ENCODE data around the gene DSG2. TPM values are rescaled to one million over a fixed set of nuclear protein-coding genes. Genes with fewer than 3 reads are reported as not detected.

DSG2 gene
- polyA plus RNA-seq, 3 donors = not detected

DNA sequence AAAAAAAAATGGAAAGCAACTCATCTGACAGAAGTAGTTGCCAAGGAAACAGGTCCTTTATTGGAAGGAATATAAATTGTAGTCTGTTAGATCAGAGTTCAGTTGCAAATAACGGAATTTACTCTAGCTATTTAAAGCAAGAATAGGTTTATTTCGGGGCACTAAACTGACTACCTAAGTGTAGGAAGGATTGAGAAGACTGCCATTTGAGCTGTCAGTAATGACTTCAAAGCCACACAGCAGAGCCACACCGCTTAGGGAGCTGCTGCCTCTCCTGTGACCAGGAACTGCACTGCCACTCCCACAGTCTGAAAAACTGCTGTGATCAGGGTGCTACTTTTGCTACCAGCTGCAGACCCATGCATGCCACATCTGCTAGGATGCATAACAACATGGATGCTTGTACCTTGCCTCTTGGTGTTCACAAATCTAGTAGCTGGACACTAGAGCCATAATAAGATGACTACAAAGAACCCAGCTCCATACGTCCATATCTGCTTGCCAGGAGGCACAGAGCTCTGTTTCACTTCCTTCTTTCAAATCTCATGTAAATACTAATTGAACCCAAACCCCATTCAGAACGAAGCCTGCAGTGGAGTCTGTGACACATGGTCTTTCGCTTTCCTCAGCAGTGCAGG, 2.2 kb downstream of the DSG2 start:
- 0% methylated on average over 2 of the region's 6 CpGs for WGBS (ENCODE audit: insufficient coverage)

DNA sequence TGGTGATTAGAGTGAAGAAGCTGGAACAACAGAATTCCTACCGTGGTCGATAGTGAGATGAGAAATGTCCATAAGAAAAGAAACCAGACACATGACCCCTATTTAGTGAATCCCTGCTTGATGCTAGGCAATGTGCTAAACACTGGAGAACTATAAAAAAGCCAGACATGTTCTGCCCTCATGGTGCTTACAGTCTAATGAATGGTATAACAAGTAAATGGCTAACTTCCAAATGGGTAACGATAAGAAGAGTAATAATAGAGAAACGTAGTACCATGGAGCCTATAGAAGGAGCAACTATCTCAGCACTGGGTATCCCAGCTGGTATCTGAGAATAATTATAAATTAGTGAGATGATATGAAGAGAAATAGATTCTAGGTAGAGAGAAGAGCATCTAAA, 5.0 kb downstream of the DSG2 start:
- WGBS (ENCODE audit: insufficient coverage) = 92% methylated on average over 2 of the region's 4 CpGs
- TF ChIP-seq, protein P1, sequence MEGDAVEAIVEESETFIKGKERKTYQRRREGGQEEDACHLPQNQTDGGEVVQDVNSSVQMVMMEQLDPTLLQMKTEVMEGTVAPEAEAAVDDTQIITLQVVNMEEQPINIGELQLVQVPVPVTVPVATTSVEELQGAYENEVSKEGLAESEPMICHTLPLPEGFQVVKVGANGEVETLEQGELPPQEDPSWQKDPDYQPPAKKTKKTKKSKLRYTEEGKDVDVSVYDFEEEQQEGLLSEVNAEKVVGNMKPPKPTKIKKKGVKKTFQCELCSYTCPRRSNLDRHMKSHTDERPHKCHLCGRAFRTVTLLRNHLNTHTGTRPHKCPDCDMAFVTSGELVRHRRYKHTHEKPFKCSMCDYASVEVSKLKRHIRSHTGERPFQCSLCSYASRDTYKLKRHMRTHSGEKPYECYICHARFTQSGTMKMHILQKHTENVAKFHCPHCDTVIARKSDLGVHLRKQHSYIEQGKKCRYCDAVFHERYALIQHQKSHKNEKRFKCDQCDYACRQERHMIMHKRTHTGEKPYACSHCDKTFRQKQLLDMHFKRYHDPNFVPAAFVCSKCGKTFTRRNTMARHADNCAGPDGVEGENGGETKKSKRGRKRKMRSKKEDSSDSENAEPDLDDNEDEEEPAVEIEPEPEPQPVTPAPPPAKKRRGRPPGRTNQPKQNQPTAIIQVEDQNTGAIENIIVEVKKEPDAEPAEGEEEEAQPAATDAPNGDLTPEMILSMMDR (IDR thresholded peaks at IDR 0.05) = no peak
- peaks cover 21% of the 10 kb centered on the region in 2 donors for H3K27me3 ChIP-seq (ENCODE audit: control insufficient read depth in 2 of 2, insufficient read depth in 2 of 2, low read length in 2 of 2)
- H3K4me2 ChIP-seq (replicated peaks; ENCODE audit: extremely low read depth, low read length, poor library complexity, severe bottlenecking) = no peak overlapping the region
- Mint-ChIP-seq H3K9me3 (peaks cover 0 to 5% (median 2%) of the 10 kb centered on the region in 7 donors), H3K36me3 (peaks cover 2 to 8% of the 10 kb centered on the region in 2 donors), H3K4me3 (no peak overlapping the region), H3K27me3 (ENCODE audit: low read depth in 3 of 3) (peaks cover 15 to 21% (median 17%) of the 10 kb centered on the region in 3 donors), H3K27ac (no peak overlapping the region), H3K4me1 (peaks cover 16% of the 10 kb centered on the region)
- no peaks in the 10 kb centered on the region for H3K36me3 ChIP-seq (replicated peaks in 1 of 2; ENCODE audit: control insufficient read depth in 1 of 2, insufficient read depth in 2 of 2, low read length in 2 of 2)
- H3K9ac ChIP-seq (ENCODE audit: insufficient read depth, low read length, poor library complexity, severe bottlenecking) = no peak overlapping the region
- DNase-seq = no peak
- no peak overlapping the region for H2AFZ ChIP-seq (ENCODE audit: insufficient read depth, low read depth, low read length, poor library complexity, severe bottlenecking)
- no peaks in the 10 kb centered on the region for H3K79me2 ChIP-seq (ENCODE audit: insufficient read depth, low read length)
- H3K4me1 ChIP-seq (ENCODE audit: control insufficient read depth in 1 of 2, insufficient read depth in 2 of 2, low read length in 2 of 2) = peaks cover 6 to 8% of the 10 kb centered on the region in 2 donors
- H3K9me3 ChIP-seq (replicated peaks in 1 of 2; ENCODE audit: control insufficient read depth in 1 of 2, insufficient read depth in 1 of 2, low read length in 2 of 2) = no peaks in the 10 kb centered on the region
- H3K4me3 ChIP-seq (replicated peaks in 1 of 3; ENCODE audit: low read depth in 2 of 3, low read length in 3 of 3) = no peak overlapping the region
- no peak overlapping the region for H3K27ac ChIP-seq (ENCODE audit: low read depth in 1 of 2, low read length in 2 of 2)
- intact Hi-C loops (cut with micrococcal nuclease) = no loop called here
- no peaks in the 10 kb centered on the region for H4K20me1 ChIP-seq (ENCODE audit: insufficient read depth, low read length)

More for the DNA sequence above, 2.2 kb downstream of the DSG2 start:
- no peak overlapping the region for H3K27ac ChIP-seq (ENCODE audit: low read depth in 1 of 2, low read length in 2 of 2)
- H3K27me3 ChIP-seq (ENCODE audit: control insufficient read depth in 2 of 2, insufficient read depth in 2 of 2, low read length in 2 of 2) = peaks cover 37 to 48% of the 10 kb centered on the region in 2 donors
- H3K4me3 ChIP-seq (replicated peaks in 1 of 3; ENCODE audit: low read depth in 2 of 3, low read length in 3 of 3) = no peak overlapping the region
- H3K4me1 ChIP-seq (ENCODE audit: control insufficient read depth in 1 of 2, insufficient read depth in 2 of 2, low read length in 2 of 2) = peaks cover 11 to 16% of the 10 kb centered on the region in 2 donors
- TF ChIP-seq, protein P1 (IDR thresholded peaks at IDR 0.05) = no peak
- peak in 1 of 3 donors; percentile 14 for DNase-seq
- peaks cover 2 to 8% of the 10 kb centered on the region in 2 donors for H3K36me3 Mint-ChIP-seq
- no peaks in the 10 kb centered on the region for H4K20me1 ChIP-seq (ENCODE audit: insufficient read depth, low read length)
- peak overlapping the region in 1 of 2 donors; percentile 56 for H3K4me3 Mint-ChIP-seq
- H3K36me3 ChIP-seq (replicated peaks in 1 of 2; ENCODE audit: control insufficient read depth in 1 of 2, insufficient read depth in 2 of 2, low read length in 2 of 2) = no peaks in the 10 kb centered on the region
- H3K9ac ChIP-seq (ENCODE audit: insufficient read depth, low read length, poor library complexity, severe bottlenecking) = no peak overlapping the region
- H3K4me1 Mint-ChIP-seq = peaks cover 16% of the 10 kb centered on the region
- peak overlapping the region in 1 of 7 donors; percentile 15 for H3K27ac Mint-ChIP-seq
- no peaks in the 10 kb centered on the region for H3K9me3 ChIP-seq (replicated peaks in 1 of 2; ENCODE audit: control insufficient read depth in 1 of 2, insufficient read depth in 1 of 2, low read length in 2 of 2)
- peaks cover 30 to 43% (median 37%) of the 10 kb centered on the region in 3 donors for H3K27me3 Mint-ChIP-seq (ENCODE audit: low read depth in 3 of 3)
- peaks cover 0 to 9% (median 3%) of the 10 kb centered on the region in 7 donors for H3K9me3 Mint-ChIP-seq
- no peak overlapping the region for H3K4me2 ChIP-seq (replicated peaks; ENCODE audit: extremely low read depth, low read length, poor library complexity, severe bottlenecking)
- intact Hi-C loops (cut with micrococcal nuclease) = no loop called here
- no peak overlapping the region for H2AFZ ChIP-seq (ENCODE audit: insufficient read depth, low read depth, low read length, poor library complexity, severe bottlenecking)
- no peaks in the 10 kb centered on the region for H3K79me2 ChIP-seq (ENCODE audit: insufficient read depth, low read length)

Measured in CD14-positive monocyte (primary cell).